ENCODE data around the gene AP2A1. TPM values are rescaled to one million over a fixed set of nuclear protein-coding genes. Genes with fewer than 3 reads are reported as not detected.

AP2A1 gene
- total and polyA plus RNA-seq, 9 of the 15 experiments (the other 6 are each of a cell fraction or from before 2014, with no cell fraction given), result 0.55 to 150 (median 31.9) TPM

GRCh38 chr19:49851456-49852259 lies 84.9 kb downstream of the AP2A1 start (continued):
- TF ChIP-seq RFX7 (CRISPR knock-in tag; IDR thresholded peaks at IDR 0.05), result no peak
- 0 out of 2 replicates have a peak, but pooled peaks have one; percentile 41 for TF ChIP-seq RREB1 (CRISPR knock-in tag; IDR thresholded peaks at IDR 0.05)
- TF ChIP-seq ZNF707 (CRISPR knock-in tag; conservative IDR thresholded peaks at IDR 0.05), result no peak
- TF ChIP-seq NCOA1 (IDR thresholded peaks at IDR 0.05; ENCODE audit: low read depth), result no peak
- peak; percentile 29 for TF ChIP-seq KDM5B (IDR thresholded peaks at IDR 0.05; ENCODE audit: insufficient replicate concordance, low read depth, low read length)
- TF ChIP-seq POLR2G (IDR thresholded peaks at IDR 0.05; ENCODE audit: low read depth, low read length), result peak; percentile 51; the same call in 1 of the 2 replicates
- peak; percentile 67 for TF ChIP-seq EGR1 (conservative IDR thresholded peaks at IDR 0.05)
